Brain microvascular endothelial cell (primary cell): Measurements from ENCODE around the gene ZNF326.

Source experiments
- DNase-seq: peaks from one replicate; pipeline ENCODE4 v3.0.0-alpha.2; 2020
- H3K27ac ChIP-seq: fragments of 250-450 bp; sonication (Bioruptor Pico); 2 replicates; pipeline ENCODE4 v1.5.1; 2020; ENCODE audit warnings: mild to moderate bottlenecking, moderate library complexity
- H3K27me3 ChIP-seq: fragments of 250-450 bp; sonication (Bioruptor Pico); replicated peaks from 2 replicates; pipeline ENCODE4 v1.5.1; 2020; ENCODE audit warnings: mild to moderate bottlenecking
- H3K36me3 ChIP-seq: fragments of 250-450 bp; sonication (Bioruptor Pico); replicated peaks from 2 replicates; pipeline ENCODE4 v1.5.1; 2020; ENCODE audit warnings: mild to moderate bottlenecking
- H3K4me3 ChIP-seq: 2 replicates; pipeline ENCODE4 v1.5.1; 2011; ENCODE audit warnings: low read depth, mild to moderate bottlenecking, control low read depth, low read length, moderate library complexity
- CTCF ChIP-seq: IDR thresholded peaks from 2 replicates; pipeline ENCODE4 v1.5.1; 2011; ENCODE audit warnings: low read depth, mild to moderate bottlenecking, moderate library complexity, low read length, control low read depth, inconsistent platforms; ENCODE audit errors: missing control alignments
- in situ Hi-C: cut with HindIII; loops from 2 replicates; pipeline ENCODE4 v1.10.0; 2017; ENCODE audit warnings: low sequenced_read_pairs, low pct_ligation_motif_present

ZNF326 gene

GRCh38 chr1:89954401-89954800 lies 40.5 kb upstream of the ZNF326 start:
- Histone ChIP-seq H3K4me3 (no peak overlapping the region), H3K27ac (no peak overlapping the region), H3K27me3 (no peaks in the 10 kb centered on the region), H3K36me3 (no peaks in the 10 kb centered on the region)
- no peak for DNase-seq
- in situ Hi-C loops: no loop called here
- TF ChIP-seq CTCF: no peak

GRCh38 chr1:89955311-89956205 lies 39.4 kb upstream of the ZNF326 start:
- no peak overlapping the region for H3K27ac ChIP-seq
- no peak overlapping the region for H3K4me3 ChIP-seq
- TF ChIP-seq CTCF: no peak
- no peaks in the 10 kb centered on the region for H3K36me3 ChIP-seq
- in situ Hi-C loops: no loop called here
- DNase-seq: no peak
- no peaks in the 10 kb centered on the region for H3K27me3 ChIP-seq

GRCh38 chr1:89957107-89957506 lies 37.8 kb upstream of the ZNF326 start:
- H3K27ac ChIP-seq: no peak overlapping the region
- H3K27me3 ChIP-seq: no peaks in the 10 kb centered on the region
- H3K4me3 ChIP-seq: no peak overlapping the region
- no peak for DNase-seq
- in situ Hi-C loops: no loop called here
- TF ChIP-seq CTCF: no peak
- no peaks in the 10 kb centered on the region for H3K36me3 ChIP-seq

- no peaks in the 10 kb centered on the region for H3K36me3 ChIP-seq
- TF ChIP-seq CTCF: no peak
- no peaks in the 10 kb centered on the region for H3K27me3 ChIP-seq
- H3K27ac ChIP-seq: no peak overlapping the region
- in situ Hi-C loops: no loop called here
- no peak for DNase-seq
- H3K4me3 ChIP-seq: no peak overlapping the region
Observed at GRCh38 chr1:89958851-89959654, 35.9 kb upstream of the ZNF326 start.

- H3K36me3 ChIP-seq: no peaks in the 10 kb centered on the region
- no peaks in the 10 kb centered on the region for H3K27me3 ChIP-seq
- no peak overlapping the region for H3K4me3 ChIP-seq
- TF ChIP-seq CTCF: no peak
- H3K27ac ChIP-seq: no peak overlapping the region
- in situ Hi-C loops: no loop called here
- DNase-seq: no peak
Observed at GRCh38 chr1:89959719-89960118, 35.2 kb upstream of the ZNF326 start.
